ENCODE data around the gene VPS4B.

Gene VPS4B

GRCh38 chr18:63433334-63433866, 11.1 kb upstream of the VPS4B start:
- Histone ChIP-seq H3K9ac (ENCODE audit: low read length in 2 of 2) (no peak overlapping the region), H3K4me3 (ENCODE audit: low read length in 2 of 2) (no peak overlapping the region), H3K36me3 (ENCODE audit: control insufficient read depth in 2 of 2, insufficient read depth in 2 of 2, low read length in 2 of 2) (no peaks in the 10 kb centered on the region), H3K27ac (ENCODE audit: low read length) (no peak overlapping the region), H3K27me3 (ENCODE audit: control insufficient read depth in 1 of 2, insufficient read depth in 2 of 2, low read length in 2 of 2) (no peaks in the 10 kb centered on the region), H3K9me3 (ENCODE audit: control insufficient read depth in 2 of 2, low read length in 2 of 2) (no peaks in the 10 kb centered on the region), H3K4me1 (ENCODE audit: control insufficient read depth, insufficient read depth, low read length) (no peaks in the 10 kb centered on the region)

DNA sequence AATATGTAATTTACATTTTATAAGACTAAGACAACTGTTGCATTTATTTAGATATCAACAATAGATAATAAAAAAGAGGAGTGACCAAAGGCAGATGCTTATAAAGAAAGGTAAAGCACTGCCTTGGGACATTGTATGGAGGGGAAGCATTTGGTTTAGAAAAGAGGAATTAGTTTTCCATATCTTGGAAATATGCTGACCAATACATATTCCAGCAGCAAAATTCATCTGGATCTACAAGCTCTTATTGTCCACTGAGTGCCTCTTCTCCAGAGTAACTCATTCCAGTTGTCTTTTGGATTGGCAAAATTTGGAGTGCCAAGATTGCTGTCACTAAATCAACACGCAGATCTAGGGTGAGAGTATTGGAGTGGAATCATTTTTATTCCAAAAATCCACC, 8.9 kb upstream of the VPS4B start:
- no peaks in the 10 kb centered on the region for H3K9me3 ChIP-seq (ENCODE audit: control insufficient read depth in 2 of 2, low read length in 2 of 2)
- no peak overlapping the region for H3K4me3 ChIP-seq (ENCODE audit: low read length in 2 of 2)
- no peak overlapping the region for H3K9ac ChIP-seq (ENCODE audit: low read length in 2 of 2)

GRCh38 chr18:63430526-63430925, 8.2 kb upstream of the VPS4B start:
- H3K36me3 ChIP-seq (ENCODE audit: control insufficient read depth in 2 of 2, insufficient read depth in 2 of 2, low read length in 2 of 2): no peaks in the 10 kb centered on the region
- no peaks in the 10 kb centered on the region for H3K9me3 ChIP-seq (ENCODE audit: control insufficient read depth in 2 of 2, low read length in 2 of 2)
- H3K4me3 ChIP-seq (ENCODE audit: low read length in 2 of 2): no peak overlapping the region
- H3K27ac ChIP-seq (ENCODE audit: low read length): no peak overlapping the region
- H3K4me1 ChIP-seq (ENCODE audit: control insufficient read depth, insufficient read depth, low read length): no peaks in the 10 kb centered on the region
- H3K27me3 ChIP-seq (ENCODE audit: control insufficient read depth in 1 of 2, insufficient read depth in 2 of 2, low read length in 2 of 2): no peaks in the 10 kb centered on the region
- no peak overlapping the region for H3K9ac ChIP-seq (ENCODE audit: low read length in 2 of 2)

More for the DNA sequence above, 8.9 kb upstream of the VPS4B start:
- no peaks in the 10 kb centered on the region for H3K4me1 ChIP-seq (ENCODE audit: control insufficient read depth, insufficient read depth, low read length)
- no peak overlapping the region for H3K27ac ChIP-seq (ENCODE audit: low read length)
- H3K36me3 ChIP-seq (ENCODE audit: control insufficient read depth in 2 of 2, insufficient read depth in 2 of 2, low read length in 2 of 2): no peaks in the 10 kb centered on the region
- H3K27me3 ChIP-seq (ENCODE audit: control insufficient read depth in 1 of 2, insufficient read depth in 2 of 2, low read length in 2 of 2): no peaks in the 10 kb centered on the region

DNA sequence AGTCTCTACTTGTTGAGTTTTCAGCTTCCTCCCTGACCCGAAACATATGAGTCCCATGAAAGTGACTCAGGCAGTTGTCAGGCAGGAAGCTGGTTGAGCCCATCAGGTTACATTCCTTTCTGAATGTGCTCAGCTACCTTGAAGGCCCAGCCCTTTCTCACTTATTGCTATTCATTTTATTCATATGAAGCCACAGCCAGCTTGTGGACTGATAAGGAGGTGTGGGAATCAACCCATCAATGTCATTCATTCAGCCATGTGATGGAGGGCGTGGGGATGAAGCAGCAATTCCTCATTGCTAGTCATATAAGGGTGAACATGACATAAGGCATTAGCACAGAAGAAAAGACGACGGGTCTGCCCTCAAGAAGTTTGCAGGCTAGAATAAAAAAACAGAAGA, 5.3 kb upstream of the VPS4B start:
- Histone ChIP-seq H3K4me1 (ENCODE audit: control insufficient read depth, insufficient read depth, low read length) (peaks cover 3% of the 10 kb centered on the region), H3K27me3 (ENCODE audit: control insufficient read depth in 1 of 2, insufficient read depth in 2 of 2, low read length in 2 of 2) (no peaks in the 10 kb centered on the region), H3K9me3 (ENCODE audit: control insufficient read depth in 2 of 2, low read length in 2 of 2) (no peaks in the 10 kb centered on the region), H3K4me3 (ENCODE audit: low read length in 2 of 2) (no peak overlapping the region), H3K27ac (ENCODE audit: low read length) (no peak overlapping the region), H3K36me3 (ENCODE audit: control insufficient read depth in 2 of 2, insufficient read depth in 2 of 2, low read length in 2 of 2) (no peaks in the 10 kb centered on the region), H3K9ac (ENCODE audit: low read length in 2 of 2) (no peak overlapping the region)

- no peaks in the 10 kb centered on the region for H3K9me3 ChIP-seq (ENCODE audit: control insufficient read depth in 2 of 2, low read length in 2 of 2)
Measured at GRCh38 chr18:63422864-63423304, 608 bp upstream of the VPS4B start.

DNA sequence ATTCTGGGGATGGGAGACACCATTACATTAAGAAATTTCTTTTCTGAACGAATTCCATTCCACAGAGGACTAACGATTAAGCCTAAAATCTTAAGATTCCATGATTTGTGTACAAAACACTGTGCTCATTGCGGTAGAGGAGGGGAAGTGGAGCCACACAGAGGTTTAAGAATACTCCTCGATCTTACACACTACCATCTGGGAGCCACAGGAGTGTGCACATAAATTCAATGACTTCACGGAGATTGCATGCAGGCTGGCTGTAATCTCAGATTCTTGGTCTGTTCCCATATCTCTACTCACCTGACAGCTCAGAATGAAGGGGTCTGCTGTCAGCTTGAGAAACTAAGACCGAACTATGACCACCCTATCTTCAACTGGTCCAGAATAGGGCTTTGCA, 762 bp downstream of the VPS4B start:
- no peaks in the 10 kb centered on the region for H3K9me3 ChIP-seq (ENCODE audit: control insufficient read depth in 2 of 2, low read length in 2 of 2)
- peak overlapping the region; percentile 95 to 98 for H3K9ac ChIP-seq (ENCODE audit: low read length in 2 of 2)
- peaks cover 12% of the 10 kb centered on the region for H3K4me1 ChIP-seq (ENCODE audit: control insufficient read depth, insufficient read depth, low read length)
- peak overlapping the region; percentile 95 to 99 for H3K4me3 ChIP-seq (ENCODE audit: low read length in 2 of 2)
- H3K27ac ChIP-seq (ENCODE audit: low read length): peak overlapping the region; percentile 98
- peaks cover 0 to 12% of the 10 kb centered on the region in 2 donors for H3K36me3 ChIP-seq (ENCODE audit: control insufficient read depth in 2 of 2, insufficient read depth in 2 of 2, low read length in 2 of 2)
- no peaks in the 10 kb centered on the region for H3K27me3 ChIP-seq (ENCODE audit: control insufficient read depth in 1 of 2, insufficient read depth in 2 of 2, low read length in 2 of 2)

More at GRCh38 chr18:63422864-63423304, 608 bp upstream of the VPS4B start:
- no peaks in the 10 kb centered on the region for H3K27me3 ChIP-seq (ENCODE audit: control insufficient read depth in 1 of 2, insufficient read depth in 2 of 2, low read length in 2 of 2)
- H3K9ac ChIP-seq (ENCODE audit: low read length in 2 of 2): peak overlapping the region; percentile 98 to 99
- peaks cover 0 to 8% of the 10 kb centered on the region in 2 donors for H3K36me3 ChIP-seq (ENCODE audit: control insufficient read depth in 2 of 2, insufficient read depth in 2 of 2, low read length in 2 of 2)
- H3K4me3 ChIP-seq (ENCODE audit: low read length in 2 of 2): peak overlapping the region; percentile 95 to 99
- H3K4me1 ChIP-seq (ENCODE audit: control insufficient read depth, insufficient read depth, low read length): peaks cover 12% of the 10 kb centered on the region
- peak overlapping the region; percentile 98 for H3K27ac ChIP-seq (ENCODE audit: low read length)

GRCh38 chr18:63412953-63413352, 9.3 kb downstream of the VPS4B start:
- H3K36me3 ChIP-seq (ENCODE audit: control insufficient read depth in 2 of 2, insufficient read depth in 2 of 2, low read length in 2 of 2): peaks cover 27 to 28% of the 10 kb centered on the region in 2 donors
- H3K4me3 ChIP-seq (ENCODE audit: low read length in 2 of 2): no peak overlapping the region
- H3K9ac ChIP-seq (ENCODE audit: low read length in 2 of 2): no peak overlapping the region
- no peaks in the 10 kb centered on the region for H3K4me1 ChIP-seq (ENCODE audit: control insufficient read depth, insufficient read depth, low read length)
- no peak overlapping the region for H3K27ac ChIP-seq (ENCODE audit: low read length)
- H3K9me3 ChIP-seq (ENCODE audit: control insufficient read depth in 2 of 2, low read length in 2 of 2): no peaks in the 10 kb centered on the region
- no peaks in the 10 kb centered on the region for H3K27me3 ChIP-seq (ENCODE audit: control insufficient read depth in 1 of 2, insufficient read depth in 2 of 2, low read length in 2 of 2)

GRCh38 chr18:63410792-63411191, 11.5 kb downstream of the VPS4B start:
- Histone ChIP-seq H3K9ac (ENCODE audit: low read length in 2 of 2) (no peak overlapping the region), H3K36me3 (ENCODE audit: control insufficient read depth in 2 of 2, insufficient read depth in 2 of 2, low read length in 2 of 2) (peaks cover 25% of the 10 kb centered on the region in 2 donors), H3K9me3 (ENCODE audit: control insufficient read depth in 2 of 2, low read length in 2 of 2) (no peaks in the 10 kb centered on the region), H3K4me1 (ENCODE audit: control insufficient read depth, insufficient read depth, low read length) (no peaks in the 10 kb centered on the region), H3K27me3 (ENCODE audit: control insufficient read depth in 1 of 2, insufficient read depth in 2 of 2, low read length in 2 of 2) (no peaks in the 10 kb centered on the region), H3K4me3 (ENCODE audit: low read length in 2 of 2) (no peak overlapping the region), H3K27ac (ENCODE audit: low read length) (no peak overlapping the region)

DNA sequence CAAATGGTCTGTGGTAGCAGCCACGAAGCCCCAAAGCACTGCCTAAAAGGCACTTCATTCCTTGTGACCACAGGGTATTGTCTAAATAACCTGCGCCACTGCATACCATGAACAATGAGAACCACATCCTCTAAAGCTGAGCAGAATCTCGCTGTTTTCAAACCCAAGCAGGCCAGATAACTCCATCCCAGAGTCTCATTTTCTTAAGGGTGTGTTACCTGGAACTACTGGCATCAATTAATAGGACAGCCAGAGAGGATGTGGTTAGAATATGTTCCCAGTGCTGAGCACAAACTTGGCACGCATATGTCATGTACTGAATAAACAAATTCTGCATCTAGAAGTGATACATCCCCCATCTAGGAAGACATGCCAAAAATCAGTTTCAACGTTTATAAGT, 13.0 kb downstream of the VPS4B start:
- no peaks in the 10 kb centered on the region for H3K27me3 ChIP-seq (ENCODE audit: control insufficient read depth in 1 of 2, insufficient read depth in 2 of 2, low read length in 2 of 2)
- H3K27ac ChIP-seq (ENCODE audit: low read length): no peak overlapping the region
- peaks cover 19 to 28% of the 10 kb centered on the region in 2 donors for H3K36me3 ChIP-seq (ENCODE audit: control insufficient read depth in 2 of 2, insufficient read depth in 2 of 2, low read length in 2 of 2)
- H3K9me3 ChIP-seq (ENCODE audit: control insufficient read depth in 2 of 2, low read length in 2 of 2): no peaks in the 10 kb centered on the region
- H3K4me1 ChIP-seq (ENCODE audit: control insufficient read depth, insufficient read depth, low read length): no peaks in the 10 kb centered on the region
- no peak overlapping the region for H3K9ac ChIP-seq (ENCODE audit: low read length in 2 of 2)
- H3K4me3 ChIP-seq (ENCODE audit: low read length in 2 of 2): no peak overlapping the region

DNA sequence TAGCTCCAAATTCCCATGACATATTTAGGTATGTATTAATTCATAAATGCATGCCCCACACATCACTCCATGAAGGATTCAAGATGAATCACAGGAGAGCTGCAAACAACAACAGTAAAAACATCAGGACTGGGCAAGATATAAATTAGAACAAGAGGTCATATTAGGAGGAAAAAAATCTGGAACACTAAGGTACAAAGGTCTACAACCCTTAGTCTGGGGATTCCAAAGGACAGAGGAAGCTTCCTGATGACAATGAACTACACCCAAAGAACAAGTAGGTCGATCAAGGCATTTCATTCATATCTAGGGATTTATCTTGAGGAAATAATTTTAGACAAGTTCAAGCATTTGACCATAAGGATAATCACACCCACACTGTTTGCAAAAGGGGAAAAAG, 14.5 kb downstream of the VPS4B start:
- Histone ChIP-seq H3K27ac (ENCODE audit: low read length) (no peak overlapping the region), H3K9ac (ENCODE audit: low read length in 2 of 2) (no peak overlapping the region), H3K4me3 (ENCODE audit: low read length in 2 of 2) (no peak overlapping the region), H3K4me1 (ENCODE audit: control insufficient read depth, insufficient read depth, low read length) (no peaks in the 10 kb centered on the region), H3K36me3 (ENCODE audit: control insufficient read depth in 2 of 2, insufficient read depth in 2 of 2, low read length in 2 of 2) (peaks cover 31 to 40% of the 10 kb centered on the region in 2 donors), H3K27me3 (ENCODE audit: control insufficient read depth in 1 of 2, insufficient read depth in 2 of 2, low read length in 2 of 2) (no peaks in the 10 kb centered on the region), H3K9me3 (ENCODE audit: control insufficient read depth in 2 of 2, low read length in 2 of 2) (no peaks in the 10 kb centered on the region)

GRCh38 chr18:63405986-63406385, 16.3 kb downstream of the VPS4B start:
- Histone ChIP-seq H3K4me1 (ENCODE audit: control insufficient read depth, insufficient read depth, low read length) (no peaks in the 10 kb centered on the region), H3K36me3 (ENCODE audit: control insufficient read depth in 2 of 2, insufficient read depth in 2 of 2, low read length in 2 of 2) (peaks cover 41 to 49% of the 10 kb centered on the region in 2 donors), H3K9me3 (ENCODE audit: control insufficient read depth in 2 of 2, low read length in 2 of 2) (no peaks in the 10 kb centered on the region), H3K27me3 (ENCODE audit: control insufficient read depth in 1 of 2, insufficient read depth in 2 of 2, low read length in 2 of 2) (no peaks in the 10 kb centered on the region), H3K9ac (ENCODE audit: low read length in 2 of 2) (no peak overlapping the region), H3K4me3 (ENCODE audit: low read length in 2 of 2) (no peak overlapping the region), H3K27ac (ENCODE audit: low read length) (no peak overlapping the region)
